HepG2 (cell line): Measurements from ENCODE around the gene CC2D1B. TPM values are rescaled to one million over a fixed set of nuclear protein-coding genes. Genes with fewer than 3 reads are reported as not detected.

Source experiments
- AHR ChIP-seq: IDR thresholded peaks from 2 replicates; pipeline ENCODE4 v1.6.1; 2018; ENCODE audit warnings: missing genetic modification reagents, missing compliant biosample characterization
- NR1H2 ChIP-seq: sonication (generic); formaldehyde crosslinking; IDR thresholded peaks from 2 replicates; pipeline ENCODE4 v1.8.1; 2022; ENCODE audit warnings: low read depth, missing genetic modification reagents, borderline replicate concordance
- PHF20 ChIP-seq: sonication (generic); formaldehyde crosslinking; IDR thresholded peaks from 2 replicates; pipeline ENCODE4 v1.5.0; 2020; ENCODE audit warnings: mild to moderate bottlenecking, missing genetic modification reagents
- RXRB ChIP-seq: IDR thresholded peaks from 2 replicates; pipeline ENCODE4 v1.6.1; 2016; ENCODE audit warnings: borderline replicate concordance, missing genetic modification reagents, missing compliant biosample characterization
- TCF12 ChIP-seq, 2 experiments: fragments of 450-650 bp in 1 of 2; sonication (generic) in 1 of 2; formaldehyde crosslinking in 1 of 2; IDR thresholded peaks; 2 replicates each; pipeline versions ENCODE4 v1.6.1 to v1.8.0; 2017 to 2022; ENCODE audit warnings: antibody characterized with exemption in 1 of 2, mild to moderate bottlenecking in 1 of 2, missing genetic modification reagents in 1 of 2, moderate library complexity in 1 of 2
- ZNF343 ChIP-seq: sonication (generic); formaldehyde crosslinking; IDR thresholded peaks from 2 replicates; pipeline ENCODE4 v1.4.0; 2020; ENCODE audit warnings: mild to moderate bottlenecking, missing genetic modification reagents
- ZNF83 ChIP-seq: sonication (generic); formaldehyde crosslinking; IDR thresholded peaks from 2 replicates; pipeline ENCODE4 v1.4.0; 2020; ENCODE audit warnings: missing genetic modification reagents, mild to moderate bottlenecking, borderline replicate concordance
- polyA plus RNA-seq, 8 experiments: library from polyadenylated mRNA; depleted of rRNA in 3 of 8; stranded (reverse) in 7 of 8; unstranded in 1 of 8; fragments of >200 nt; fragmentation: Illumina TruSeq in 4 of 8; extraction: Trizol in 4 of 8; gene quantifications; 2 replicates each; pipeline versions ENCODE4 v1.2.1 to v1.2.3, GENCODE V29; 2011 to 2016; ENCODE audit warnings: low read depth in 4 of 8, missing spikeins in 1 of 8, mixed read lengths in 1 of 8; ENCODE audit not compliant: insufficient read depth in 1 of 8
- total RNA-seq, 5 experiments: library from RNA; depleted of rRNA; stranded (reverse); fragments of >200 nt; fragmentation: Illumina TruSeq; extraction: Trizol; gene quantifications; 2 replicates each; pipeline ENCODE4 v1.2.3, GENCODE V29; 2016; ENCODE audit warnings: low read depth in 1 of 5
- TF ChIP-seq, protein P1 (sequence below): sonication (generic); formaldehyde crosslinking; IDR thresholded peaks from 2 replicates; pipeline ENCODE4 v1.8.1; 2023; ENCODE audit warnings: mild to moderate bottlenecking, inconsistent platforms, moderate library complexity, missing genetic modification reagents, borderline replicate concordance
- TF ChIP-seq, protein P2 (sequence below): IDR thresholded peaks from 2 replicates; pipeline ENCODE4 v1.6.1; 2016; ENCODE audit warnings: mild to moderate bottlenecking
- TF ChIP-seq, protein P3 (sequence below), 2 experiments: sonication (generic) in 1 of 2; formaldehyde crosslinking in 1 of 2; IDR thresholded peaks; 2 replicates each; pipeline versions ENCODE4 v1.5.1 to v1.6.1; 2011 to 2020; ENCODE audit warnings: borderline replicate concordance in 1 of 2, low read depth in 1 of 2, low read length in 1 of 2, mild to moderate bottlenecking in 1 of 2, missing genetic modification reagents in 1 of 2, moderate library complexity in 1 of 2
- TF ChIP-seq, protein P4 (sequence below): sonication (generic); formaldehyde crosslinking; IDR thresholded peaks from 2 replicates; pipeline ENCODE4 v1.9.0; 2022; ENCODE audit warnings: low read depth, missing genetic modification reagents
- TF ChIP-seq, protein P5 (sequence below): sonication (generic); formaldehyde crosslinking; IDR thresholded peaks from 2 replicates; pipeline ENCODE4 v1.4.0; 2020; ENCODE audit warnings: missing genetic modification reagents
- TF ChIP-seq, protein P6 (sequence below): sonication (generic); formaldehyde crosslinking; IDR thresholded peaks from 2 replicates; pipeline ENCODE4 v1.4.0; 2020; ENCODE audit warnings: mild to moderate bottlenecking, missing genetic modification reagents

The CC2D1B gene
- total and polyA plus RNA-seq, 2 of the 13 experiments (the other 11 are each of a cell fraction or from before 2014, with no cell fraction given) = 7.2 to 19.2 TPM

DNA sequence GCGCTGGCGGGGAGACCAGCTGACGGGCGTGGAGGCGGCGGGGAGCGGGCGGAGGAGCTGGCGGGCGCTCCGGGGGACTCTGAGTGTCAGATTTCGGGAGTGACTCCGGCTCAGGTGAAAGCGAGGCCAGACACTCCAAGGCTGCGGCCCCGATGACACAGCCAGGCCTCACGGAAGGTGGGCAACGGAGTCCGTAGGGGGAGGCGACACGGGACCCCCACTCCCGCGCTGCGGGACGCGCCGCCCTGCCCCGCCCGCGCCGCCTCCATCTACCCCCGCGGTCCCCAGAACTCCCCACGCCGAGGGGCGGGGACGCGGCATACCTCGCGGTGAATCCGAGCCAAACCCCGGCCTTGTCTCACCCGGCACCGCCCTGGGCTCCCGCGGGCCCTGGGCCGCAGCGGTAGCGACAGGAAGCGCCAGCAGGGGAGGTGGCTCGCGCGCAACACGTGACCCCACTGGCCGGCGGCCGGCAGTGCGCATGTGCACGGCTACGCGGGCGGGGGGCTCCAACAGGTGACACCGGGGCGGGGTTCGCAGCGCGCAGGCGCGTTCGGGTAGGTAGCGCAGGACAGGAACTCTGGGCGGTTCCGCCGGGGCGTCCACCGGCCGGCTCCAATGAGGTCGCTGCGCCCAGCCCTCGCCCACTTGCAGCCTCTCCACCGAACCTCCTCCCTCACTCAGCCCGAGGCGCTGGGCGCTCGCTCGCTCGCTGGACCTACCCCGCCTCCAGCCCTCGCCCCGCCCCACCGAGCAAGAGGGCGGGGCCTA, at the start of gene CC2D1B (continued):
- TF ChIP-seq NR1H2 (CRISPR knock-in tag) (0 out of 2 replicates have a peak, but pooled peaks have one; percentile 11), TCF12 (IDR thresholded peaks at IDR 0.05) (no peak), TCF12 (CRISPR knock-in tag; IDR thresholded peaks at IDR 0.05) (no peak), PHF20 (CRISPR knock-in tag) (peak; percentile 81), ZNF343 (CRISPR knock-in tag) (0 out of 2 replicates have a peak, but pooled peaks have one; percentile 72), RXRB (CRISPR knock-in tag) (no peak), ZNF83 (CRISPR knock-in tag) (no peak; the same call in 1 of the 2 replicates), AHR (CRISPR knock-in tag) (no peak; the same call in 1 of the 2 replicates)
- TF ChIP-seq, protein P1, sequence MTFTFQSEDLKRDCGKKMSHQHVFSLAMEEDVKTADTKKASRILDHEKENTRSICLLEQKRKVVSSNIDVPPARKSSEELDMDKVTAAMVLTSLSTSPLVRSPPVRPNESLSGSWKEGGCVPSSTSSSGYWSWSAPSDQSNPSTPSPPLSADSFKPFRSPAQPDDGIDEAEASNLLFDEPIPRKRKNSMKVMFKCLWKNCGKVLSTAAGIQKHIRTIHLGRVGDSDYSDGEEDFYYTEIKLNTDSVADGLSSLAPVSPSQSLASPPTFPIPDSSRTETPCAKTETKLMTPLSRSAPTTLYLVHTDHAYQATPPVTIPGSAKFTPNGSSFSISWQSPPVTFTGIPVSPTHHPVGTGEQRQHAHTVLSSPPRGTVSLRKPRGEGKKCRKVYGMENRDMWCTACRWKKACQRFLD (CRISPR knock-in tag) = peak; percentile 79; the same call in 1 of the 2 replicates
- TF ChIP-seq, protein P2, sequence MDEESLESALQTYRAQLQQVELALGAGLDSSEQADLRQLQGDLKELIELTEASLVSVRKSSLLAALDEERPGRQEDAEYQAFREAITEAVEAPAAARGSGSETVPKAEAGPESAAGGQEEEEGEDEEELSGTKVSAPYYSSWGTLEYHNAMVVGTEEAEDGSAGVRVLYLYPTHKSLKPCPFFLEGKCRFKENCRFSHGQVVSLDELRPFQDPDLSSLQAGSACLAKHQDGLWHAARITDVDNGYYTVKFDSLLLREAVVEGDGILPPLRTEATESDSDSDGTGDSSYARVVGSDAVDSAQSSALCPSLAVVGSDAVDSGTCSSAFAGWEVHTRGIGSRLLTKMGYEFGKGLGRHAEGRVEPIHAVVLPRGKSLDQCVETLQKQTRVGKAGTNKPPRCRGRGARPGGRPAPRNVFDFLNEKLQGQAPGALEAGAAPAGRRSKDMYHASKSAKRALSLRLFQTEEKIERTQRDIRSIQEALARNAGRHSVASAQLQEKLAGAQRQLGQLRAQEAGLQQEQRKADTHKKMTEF = peak; percentile 86
- TF ChIP-seq, protein P3, sequence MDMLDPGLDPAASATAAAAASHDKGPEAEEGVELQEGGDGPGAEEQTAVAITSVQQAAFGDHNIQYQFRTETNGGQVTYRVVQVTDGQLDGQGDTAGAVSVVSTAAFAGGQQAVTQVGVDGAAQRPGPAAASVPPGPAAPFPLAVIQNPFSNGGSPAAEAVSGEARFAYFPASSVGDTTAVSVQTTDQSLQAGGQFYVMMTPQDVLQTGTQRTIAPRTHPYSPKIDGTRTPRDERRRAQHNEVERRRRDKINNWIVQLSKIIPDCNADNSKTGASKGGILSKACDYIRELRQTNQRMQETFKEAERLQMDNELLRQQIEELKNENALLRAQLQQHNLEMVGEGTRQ (IDR thresholded peaks at IDR 0.05; ENCODE audit: low read depth, low read length) = peak; percentile 97
- TF ChIP-seq, protein P3 (CRISPR knock-in tag; IDR thresholded peaks at IDR 0.05; ENCODE audit: borderline replicate concordance) = peak; percentile 95; the same call in 1 of the 2 replicates
- TF ChIP-seq, protein P4, sequence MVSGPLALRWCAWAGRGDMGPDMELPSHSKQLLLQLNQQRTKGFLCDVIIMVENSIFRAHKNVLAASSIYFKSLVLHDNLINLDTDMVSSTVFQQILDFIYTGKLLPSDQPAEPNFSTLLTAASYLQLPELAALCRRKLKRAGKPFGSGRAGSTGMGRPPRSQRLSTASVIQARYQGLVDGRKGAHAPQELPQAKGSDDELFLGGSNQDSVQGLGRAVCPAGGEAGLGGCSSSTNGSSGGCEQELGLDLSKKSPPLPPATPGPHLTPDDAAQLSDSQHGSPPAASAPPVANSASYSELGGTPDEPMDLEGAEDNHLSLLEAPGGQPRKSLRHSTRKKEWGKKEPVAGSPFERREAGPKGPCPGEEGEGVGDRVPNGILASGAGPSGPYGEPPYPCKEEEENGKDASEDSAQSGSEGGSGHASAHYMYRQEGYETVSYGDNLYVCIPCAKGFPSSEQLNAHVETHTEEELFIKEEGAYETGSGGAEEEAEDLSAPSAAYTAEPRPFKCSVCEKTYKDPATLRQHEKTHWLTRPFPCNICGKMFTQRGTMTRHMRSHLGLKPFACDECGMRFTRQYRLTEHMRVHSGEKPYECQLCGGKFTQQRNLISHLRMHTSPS (CRISPR knock-in tag) = no peak
- TF ChIP-seq, protein P5, sequence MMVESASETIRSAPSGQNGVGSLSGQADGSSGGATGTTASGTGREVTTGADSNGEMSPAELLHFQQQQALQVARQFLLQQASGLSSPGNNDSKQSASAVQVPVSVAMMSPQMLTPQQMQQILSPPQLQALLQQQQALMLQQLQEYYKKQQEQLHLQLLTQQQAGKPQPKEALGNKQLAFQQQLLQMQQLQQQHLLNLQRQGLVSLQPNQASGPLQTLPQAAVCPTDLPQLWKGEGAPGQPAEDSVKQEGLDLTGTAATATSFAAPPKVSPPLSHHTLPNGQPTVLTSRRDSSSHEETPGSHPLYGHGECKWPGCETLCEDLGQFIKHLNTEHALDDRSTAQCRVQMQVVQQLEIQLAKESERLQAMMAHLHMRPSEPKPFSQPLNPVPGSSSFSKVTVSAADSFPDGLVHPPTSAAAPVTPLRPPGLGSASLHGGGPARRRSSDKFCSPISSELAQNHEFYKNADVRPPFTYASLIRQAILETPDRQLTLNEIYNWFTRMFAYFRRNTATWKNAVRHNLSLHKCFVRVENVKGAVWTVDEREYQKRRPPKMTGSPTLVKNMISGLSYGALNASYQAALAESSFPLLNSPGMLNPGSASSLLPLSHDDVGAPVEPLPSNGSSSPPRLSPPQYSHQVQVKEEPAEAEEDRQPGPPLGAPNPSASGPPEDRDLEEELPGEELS (CRISPR knock-in tag) = peak; percentile 31; the same call in 1 of the 2 replicates
- TF ChIP-seq, protein P6, sequence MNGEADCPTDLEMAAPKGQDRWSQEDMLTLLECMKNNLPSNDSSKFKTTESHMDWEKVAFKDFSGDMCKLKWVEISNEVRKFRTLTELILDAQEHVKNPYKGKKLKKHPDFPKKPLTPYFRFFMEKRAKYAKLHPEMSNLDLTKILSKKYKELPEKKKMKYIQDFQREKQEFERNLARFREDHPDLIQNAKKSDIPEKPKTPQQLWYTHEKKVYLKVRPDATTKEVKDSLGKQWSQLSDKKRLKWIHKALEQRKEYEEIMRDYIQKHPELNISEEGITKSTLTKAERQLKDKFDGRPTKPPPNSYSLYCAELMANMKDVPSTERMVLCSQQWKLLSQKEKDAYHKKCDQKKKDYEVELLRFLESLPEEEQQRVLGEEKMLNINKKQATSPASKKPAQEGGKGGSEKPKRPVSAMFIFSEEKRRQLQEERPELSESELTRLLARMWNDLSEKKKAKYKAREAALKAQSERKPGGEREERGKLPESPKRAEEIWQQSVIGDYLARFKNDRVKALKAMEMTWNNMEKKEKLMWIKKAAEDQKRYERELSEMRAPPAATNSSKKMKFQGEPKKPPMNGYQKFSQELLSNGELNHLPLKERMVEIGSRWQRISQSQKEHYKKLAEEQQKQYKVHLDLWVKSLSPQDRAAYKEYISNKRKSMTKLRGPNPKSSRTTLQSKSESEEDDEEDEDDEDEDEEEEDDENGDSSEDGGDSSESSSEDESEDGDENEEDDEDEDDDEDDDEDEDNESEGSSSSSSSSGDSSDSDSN (CRISPR knock-in tag) = peak; percentile 93
